HEK293 (cell line): Measurements from ENCODE around the gene ST7.

ENCODE experiments used
- CTCF ChIA-PET: fragments of 350-600 bp; formaldehyde crosslinking; extraction: SDS; loops from one replicate; lab custom pipeline; 2021; ENCODE audit warnings: antibody characterized with exemption; lab: Yijun Ruan, JAX
- POLR2A ChIA-PET: fragments of 300-600 bp; formaldehyde crosslinking; extraction: SDS; loops from one replicate; lab custom pipeline; 2020; ENCODE audit warnings: antibody characterized with exemption, inconsistent platforms; lab: Yijun Ruan, JAX
- H3K27ac ChIP-seq: fragments of 200-500 bp; sonication (Bioruptor generic); 2 replicates; pipeline ENCODE4 v1.5.1; 2014; ENCODE audit warnings: low read depth, low read length, control low read depth, inconsistent platforms; ENCODE audit errors: extremely low read depth
- H3K36me3 ChIP-seq, 2 experiments: fragments of 200-500 bp in 1 of 2; sonication (Bioruptor generic) in 1 of 2; 1 replicate in 1 of 2; 2 replicates in 1 of 2; pipeline ENCODE4 v1.5.1; 2014 to 2017; ENCODE audit warnings: inconsistent platforms in 2 of 2, low read length in 2 of 2; ENCODE audit not compliant: control insufficient read depth in 2 of 2, insufficient read depth in 1 of 2
- H3K4me1 ChIP-seq: fragments of 200-500 bp; sonication (Bioruptor generic); 2 replicates; pipeline ENCODE4 v1.5.1; 2014; ENCODE audit warnings: mild to moderate bottlenecking, low read length, inconsistent platforms; ENCODE audit not compliant: control insufficient read depth, insufficient read depth
- H3K4me3 ChIP-seq: 2 replicates; pipeline ENCODE4 v1.5.1; 2011; ENCODE audit warnings: low read depth, mild to moderate bottlenecking, control low read depth, low read length, moderate library complexity
- H3K9me3 ChIP-seq: fragments of 200-500 bp; sonication (Bioruptor generic); 2 replicates; pipeline ENCODE4 v1.5.1; 2014; ENCODE audit warnings: low read depth, low read length, inconsistent platforms; ENCODE audit not compliant: control insufficient read depth, insufficient read depth
- FEZF1 ChIP-seq: fragments of 450-650 bp; formaldehyde crosslinking; IDR thresholded peaks from 2 replicates; pipeline ENCODE4 v1.5.1; 2016; ENCODE audit warnings: missing biosample characterization, missing genetic modification characterization
- SCRT1 ChIP-seq: fragments of 450-650 bp; formaldehyde crosslinking; IDR thresholded peaks from 2 replicates; pipeline ENCODE4 v1.5.1; 2016; ENCODE audit warnings: missing biosample characterization, missing genetic modification characterization, borderline replicate concordance
- SCRT2 ChIP-seq: fragments of 450-650 bp; formaldehyde crosslinking; IDR thresholded peaks from 2 replicates; pipeline ENCODE4 v1.5.1; 2016; ENCODE audit warnings: missing biosample characterization, missing genetic modification characterization
- SP3 ChIP-seq: fragments of 450-650 bp; formaldehyde crosslinking; IDR thresholded peaks from 2 replicates; pipeline ENCODE4 v1.5.1; 2016; ENCODE audit warnings: missing biosample characterization, missing genetic modification characterization
- ZBTB17 ChIP-seq: fragments of 450-650 bp; formaldehyde crosslinking; IDR thresholded peaks from 2 replicates; pipeline ENCODE4 v1.5.1; 2016; ENCODE audit warnings: missing biosample characterization, missing genetic modification characterization
- ZBTB49 ChIP-seq: fragments of 450-650 bp; formaldehyde crosslinking; IDR thresholded peaks from 2 replicates; pipeline ENCODE4 v1.5.1; 2016; ENCODE audit warnings: missing biosample characterization, missing genetic modification characterization, low read depth
- ZNF121 ChIP-seq: fragments of 450-650 bp; formaldehyde crosslinking; IDR thresholded peaks from 2 replicates; pipeline ENCODE4 v1.5.1; 2016; ENCODE audit warnings: missing biosample characterization, missing genetic modification characterization
- ZNF175 ChIP-seq: fragments of 450-650 bp; formaldehyde crosslinking; IDR thresholded peaks from 2 replicates; pipeline ENCODE4 v1.5.1; 2016; ENCODE audit warnings: missing biosample characterization, missing genetic modification characterization
- ZNF19 ChIP-seq: fragments of 450-650 bp; formaldehyde crosslinking; IDR thresholded peaks from 2 replicates; pipeline ENCODE4; 2016; ENCODE audit warnings: missing biosample characterization, missing genetic modification characterization, low read depth
- ZNF354C ChIP-seq: fragments of 450-650 bp; formaldehyde crosslinking; IDR thresholded peaks from 2 replicates; pipeline ENCODE4 v1.5.1; 2016; ENCODE audit warnings: missing biosample characterization, missing genetic modification characterization, low read depth, borderline replicate concordance
- ZNF391 ChIP-seq: fragments of 450-650 bp; formaldehyde crosslinking; IDR thresholded peaks from 2 replicates; pipeline ENCODE4 v1.5.1; 2016; ENCODE audit warnings: low read depth, missing biosample characterization, missing genetic modification characterization, borderline replicate concordance
- ZNF513 ChIP-seq: fragments of 450-650 bp; IDR thresholded peaks from 2 replicates; pipeline ENCODE4 v1.5.1; 2018; ENCODE audit warnings: missing biosample characterization, missing genetic modification characterization
- ZNF521 ChIP-seq: fragments of 450-650 bp; formaldehyde crosslinking; IDR thresholded peaks from 2 replicates; pipeline ENCODE4 v1.5.1; 2017; ENCODE audit warnings: missing biosample characterization, mild to moderate bottlenecking, missing genetic modification characterization
- ZNF626 ChIP-seq: fragments of 450-650 bp; sonication (Bioruptor Pico); formaldehyde crosslinking; IDR thresholded peaks from 2 replicates; pipeline ENCODE4 v1.5.1; 2018; ENCODE audit warnings: missing biosample characterization, missing genetic modification characterization, inconsistent platforms
- ZNF660 ChIP-seq: fragments of 450-650 bp; IDR thresholded peaks from 2 replicates; pipeline ENCODE4 v1.5.1; 2018; ENCODE audit warnings: missing biosample characterization, mild to moderate bottlenecking, missing genetic modification characterization
- ZNF747 ChIP-seq: fragments of 450-650 bp; formaldehyde crosslinking; IDR thresholded peaks from 2 replicates; pipeline ENCODE4 v1.5.1; 2016; ENCODE audit warnings: missing biosample characterization, missing genetic modification characterization
- ZNF837 ChIP-seq: fragments of 450-650 bp; formaldehyde crosslinking; IDR thresholded peaks from 2 replicates; pipeline ENCODE4 v1.5.1; 2016; ENCODE audit warnings: missing biosample characterization, missing genetic modification characterization
- ZNF843 ChIP-seq: fragments of 450-650 bp; formaldehyde crosslinking; IDR thresholded peaks from 2 replicates; pipeline ENCODE4 v1.5.1; 2016; ENCODE audit warnings: missing biosample characterization, missing genetic modification characterization
- TF ChIP-seq, protein P1 (sequence below): fragments of 450-650 bp; formaldehyde crosslinking; IDR thresholded peaks from 2 replicates; pipeline ENCODE4 v1.5.1; 2016; ENCODE audit warnings: missing biosample characterization, missing genetic modification characterization
- TF ChIP-seq, protein P2 (sequence below): fragments of 450-650 bp; formaldehyde crosslinking; IDR thresholded peaks from 2 replicates; pipeline ENCODE4 v1.5.1; 2016; ENCODE audit warnings: missing biosample characterization, missing genetic modification characterization, borderline replicate concordance

Gene ST7

DNA sequence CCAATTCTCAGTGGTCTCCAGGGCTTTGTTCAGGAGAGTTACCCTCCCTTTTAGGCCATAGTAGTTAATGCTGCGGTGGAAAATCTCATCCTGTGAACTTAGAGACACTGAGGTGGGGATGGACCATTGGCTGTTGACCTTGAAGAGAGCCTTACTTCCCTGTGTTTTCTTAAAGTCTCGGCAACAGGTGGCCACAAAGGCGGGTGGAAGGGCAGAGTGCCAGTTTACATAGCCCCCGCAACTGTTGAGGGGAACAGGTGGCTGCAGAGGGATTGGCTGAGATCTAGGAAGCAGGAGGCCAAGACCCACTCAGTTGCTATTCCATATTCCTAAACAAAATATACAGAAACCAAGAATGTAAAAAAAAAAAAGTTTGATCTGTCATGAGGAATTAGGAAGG is 160.6 kb downstream of the ST7 start:
- Histone ChIP-seq H3K9me3 (no peaks in the 10 kb centered on the region), H3K36me3 (no peaks in the 10 kb centered on the region), H3K27ac (no peak overlapping the region), H3K4me3 (no peak overlapping the region), H3K4me1 (no peaks in the 10 kb centered on the region)
- TF ChIP-seq SCRT1 (tag by site-specific recombination), result peak; percentile 38; the same call in 1 of the 2 replicates
- no peak for TF ChIP-seq ZNF747
- no peak for TF ChIP-seq ZNF521 (tag by site-specific recombination)
- TF ChIP-seq ZNF121 (tag by site-specific recombination), result no peak
- TF ChIP-seq ZBTB49 (tag by site-specific recombination), result no peak
- no peak for TF ChIP-seq ZNF391 (tag by site-specific recombination)
- TF ChIP-seq SCRT2 (tag by site-specific recombination), result peak; percentile 90
- no peak for TF ChIP-seq ZNF660 (tag by site-specific recombination)
- POLR2A ChIA-PET, result no interaction called here
- CTCF ChIA-PET, result interaction anchor here (0.7 to 1.2 kb wide), 2 partner anchors 85 to 125 kb away, joined by 3 to 4 read pairs; no protein-coding TSS in a partner anchor

DNA sequence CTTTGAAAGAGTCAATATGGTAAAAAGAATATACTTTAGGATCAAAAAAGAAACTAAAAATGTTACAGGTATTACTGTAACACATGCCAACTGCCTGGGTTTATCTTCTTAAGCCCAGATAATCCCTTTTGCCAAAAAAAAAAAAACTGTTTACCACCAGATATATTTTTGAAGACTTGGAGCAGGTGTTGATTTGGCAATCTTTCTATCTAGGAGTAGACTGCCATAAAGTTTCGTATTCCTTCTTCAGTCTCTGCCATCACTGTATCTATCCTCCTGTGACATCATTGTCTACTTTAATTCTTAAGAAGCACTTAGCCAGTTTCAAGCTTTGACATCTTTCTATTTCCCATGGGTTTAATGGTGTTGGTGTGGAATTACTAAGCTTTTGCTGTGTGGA is 161.0 kb downstream of the ST7 start:
- H3K36me3 ChIP-seq, result no peaks in the 10 kb centered on the region
- TF ChIP-seq ZNF626, result no peak
- TF ChIP-seq FEZF1 (tag by site-specific recombination), result no peak
- TF ChIP-seq ZNF513 (tag by site-specific recombination), result no peak
- CTCF ChIA-PET, result interaction anchor here (1.2 kb wide), 1 partner anchor 126 kb away, joined by 4 read pairs; no protein-coding TSS in a partner anchor
- no peaks in the 10 kb centered on the region for H3K9me3 ChIP-seq
- POLR2A ChIA-PET, result no interaction called here
- H3K4me1 ChIP-seq, result no peaks in the 10 kb centered on the region
- no peak overlapping the region for H3K4me3 ChIP-seq
- H3K27ac ChIP-seq, result no peak overlapping the region

DNA sequence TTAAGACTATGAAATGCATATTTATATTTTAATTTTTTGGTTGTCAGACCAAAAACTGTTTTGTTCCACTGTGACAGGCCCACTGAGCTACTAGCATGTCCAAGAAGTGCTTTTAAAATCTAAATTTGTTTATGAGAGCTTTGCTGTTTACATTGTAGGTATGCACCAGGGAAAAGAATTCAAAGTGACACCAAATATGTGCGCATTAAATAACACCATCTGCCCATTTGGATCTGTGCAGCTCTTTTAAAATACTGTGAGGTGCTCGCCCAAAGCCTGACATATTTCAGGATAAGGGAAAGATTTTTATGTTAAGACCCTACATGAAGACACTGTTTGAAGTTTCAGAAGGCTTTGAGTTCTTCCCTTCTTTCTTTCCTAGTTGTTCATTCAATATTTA is 162.9 kb downstream of the ST7 start:
- Histone ChIP-seq H3K9me3 (no peaks in the 10 kb centered on the region), H3K4me3 (no peak overlapping the region), H3K27ac (no peak overlapping the region), H3K4me1 (no peaks in the 10 kb centered on the region), H3K36me3 (no peaks in the 10 kb centered on the region; a peak in 1 of 3 replicates)
- ChIA-PET CTCF (interaction anchor here (0.8 to 2.5 kb wide), 5 partner anchors 12 to 132 kb away, joined by 3 to 7 read pairs (median 6); no protein-coding TSS in a partner anchor), POLR2A (interaction anchor here (0.6 kb wide), 1 partner anchor 11 kb away, joined by 3 read pairs; no protein-coding TSS in a partner anchor)
- TF ChIP-seq, protein P1, sequence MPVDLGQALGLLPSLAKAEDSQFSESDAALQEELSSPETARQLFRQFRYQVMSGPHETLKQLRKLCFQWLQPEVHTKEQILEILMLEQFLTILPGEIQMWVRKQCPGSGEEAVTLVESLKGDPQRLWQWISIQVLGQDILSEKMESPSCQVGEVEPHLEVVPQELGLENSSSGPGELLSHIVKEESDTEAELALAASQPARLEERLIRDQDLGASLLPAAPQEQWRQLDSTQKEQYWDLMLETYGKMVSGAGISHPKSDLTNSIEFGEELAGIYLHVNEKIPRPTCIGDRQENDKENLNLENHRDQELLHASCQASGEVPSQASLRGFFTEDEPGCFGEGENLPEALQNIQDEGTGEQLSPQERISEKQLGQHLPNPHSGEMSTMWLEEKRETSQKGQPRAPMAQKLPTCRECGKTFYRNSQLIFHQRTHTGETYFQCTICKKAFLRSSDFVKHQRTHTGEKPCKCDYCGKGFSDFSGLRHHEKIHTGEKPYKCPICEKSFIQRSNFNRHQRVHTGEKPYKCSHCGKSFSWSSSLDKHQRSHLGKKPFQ, result no peak
- TF ChIP-seq ZNF837, result no peak
- TF ChIP-seq ZNF843 (tag by site-specific recombination), result no peak
- TF ChIP-seq ZNF354C (tag by site-specific recombination), result no peak
- no peak for TF ChIP-seq ZBTB17 (tag by site-specific recombination)
- TF ChIP-seq FEZF1 (tag by site-specific recombination), result no peak
- TF ChIP-seq SP3 (tag by site-specific recombination), result no peak
- no peak for TF ChIP-seq ZNF19
- TF ChIP-seq, protein P2, sequence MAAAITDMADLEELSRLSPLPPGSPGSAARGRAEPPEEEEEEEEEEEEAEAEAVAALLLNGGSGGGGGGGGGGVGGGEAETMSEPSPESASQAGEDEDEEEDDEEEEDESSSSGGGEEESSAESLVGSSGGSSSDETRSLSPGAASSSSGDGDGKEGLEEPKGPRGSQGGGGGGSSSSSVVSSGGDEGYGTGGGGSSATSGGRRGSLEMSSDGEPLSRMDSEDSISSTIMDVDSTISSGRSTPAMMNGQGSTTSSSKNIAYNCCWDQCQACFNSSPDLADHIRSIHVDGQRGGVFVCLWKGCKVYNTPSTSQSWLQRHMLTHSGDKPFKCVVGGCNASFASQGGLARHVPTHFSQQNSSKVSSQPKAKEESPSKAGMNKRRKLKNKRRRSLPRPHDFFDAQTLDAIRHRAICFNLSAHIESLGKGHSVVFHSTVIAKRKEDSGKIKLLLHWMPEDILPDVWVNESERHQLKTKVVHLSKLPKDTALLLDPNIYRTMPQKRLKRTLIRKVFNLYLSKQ (tag by site-specific recombination), result no peak
- no peak for TF ChIP-seq ZNF175
